BJ (cell line): ENCODE measurements around the gene CRHR1. TPM values are rescaled to one million over a fixed set of nuclear protein-coding genes. Genes with fewer than 3 reads are reported as not detected.

Experiments
- CTCF ChIA-PET: fragments of 350-600 bp; formaldehyde crosslinking; extraction: SDS; loops from one replicate; lab custom pipeline; 2021; ENCODE audit warnings: antibody characterized with exemption, inconsistent platforms; lab: Yijun Ruan, JAX
- POLR2A ChIA-PET: fragments of 300-600 bp; sonication (Branson Sonifier 250); formaldehyde crosslinking; extraction: SDS; loops from one replicate; lab custom pipeline; 2021; ENCODE audit warnings: antibody characterized with exemption; lab: Charles Lee
- DNase-seq: peaks from one replicate; pipeline ENCODE4 v3.0.0-alpha.2; 2011; ENCODE audit warnings: low read depth
- H3K27me3 ChIP-seq: 2 replicates; pipeline ENCODE4 v1.6.0; 2011; ENCODE audit warnings: low read length; ENCODE audit not compliant: control insufficient read depth, insufficient read depth
- H3K36me3 ChIP-seq: 2 replicates; pipeline ENCODE4 v1.5.1; 2011; ENCODE audit warnings: low read length; ENCODE audit not compliant: control insufficient read depth, insufficient read depth
- H3K4me3 ChIP-seq: 2 replicates; pipeline ENCODE4 v1.5.1; 2011; ENCODE audit warnings: low read depth, mild to moderate bottlenecking, control low read depth, low read length
- CTCF ChIP-seq: IDR thresholded peaks from 2 replicates; pipeline ENCODE4 v1.5.1; 2011; ENCODE audit warnings: low read depth, mild to moderate bottlenecking, control low read depth, inconsistent platforms, low read length, moderate library complexity; ENCODE audit not compliant: insufficient read depth
- polyA plus RNA-seq: library from polyadenylated mRNA; depleted of rRNA; stranded (reverse); fragments of >200 nt; gene quantifications from 2 replicates; pipeline ENCODE4 v1.2.3, GENCODE V29; 2011

The CRHR1 gene
- polyA plus RNA-seq, 1 experiment: not detected

- Histone ChIP-seq H3K27me3 (peaks cover 11% of the 10 kb centered on the region; the same call in 1 of the 2 replicates), H3K4me3 (no peak overlapping the region), H3K36me3 (no peaks in the 10 kb centered on the region)
- TF ChIP-seq CTCF: no peak
- POLR2A ChIA-PET: no interaction called here
- CTCF ChIA-PET: interaction anchor here (2.7 kb wide), 1 partner anchor 29 kb away, joined by 6 read pairs; no protein-coding TSS in a partner anchor
- no peak for DNase-seq
These were observed 35.3 kb upstream of the CRHR1 start for GRCh38 chr17:45748731-45749310.

GRCh38 chr17:45749831-45750335 lies 34.2 kb upstream of the CRHR1 start:
- Histone ChIP-seq H3K27me3 (peaks cover 11% of the 10 kb centered on the region; the same call in 1 of the 2 replicates), H3K36me3 (no peaks in the 10 kb centered on the region), H3K4me3 (no peak overlapping the region)
- ChIA-PET POLR2A (no interaction called here), CTCF (no interaction called here)
- TF ChIP-seq CTCF: no peak
- DNase-seq: no peak

GRCh38 chr17:45750779-45751440 lies 33.2 kb upstream of the CRHR1 start:
- Histone ChIP-seq H3K36me3 (no peaks in the 10 kb centered on the region), H3K27me3 (peaks cover 10% of the 10 kb centered on the region; the same call in 1 of the 2 replicates), H3K4me3 (no peak overlapping the region)
- DNase-seq: no peak
- no peak for TF ChIP-seq CTCF
- ChIA-PET CTCF (no interaction called here), POLR2A (no interaction called here)

GRCh38 chr17:45751466-45751865 lies 32.7 kb upstream of the CRHR1 start:
- CTCF ChIA-PET: no interaction called here
- Histone ChIP-seq H3K27me3 (peaks cover 10% of the 10 kb centered on the region; the same call in 1 of the 2 replicates), H3K36me3 (no peaks in the 10 kb centered on the region), H3K4me3 (no peak overlapping the region)
- no peak for DNase-seq
- POLR2A ChIA-PET: no interaction called here
- no peak for TF ChIP-seq CTCF

GRCh38 chr17:45752246-45752645 lies 31.9 kb upstream of the CRHR1 start:
- DNase-seq: no peak
- Histone ChIP-seq H3K36me3 (no peaks in the 10 kb centered on the region), H3K4me3 (no peak overlapping the region), H3K27me3 (peaks cover 14% of the 10 kb centered on the region; the same call in 1 of the 2 replicates)
- TF ChIP-seq CTCF: no peak
- POLR2A ChIA-PET: no interaction called here
- CTCF ChIA-PET: no interaction called here
